HG02885 (cell line): ENCODE data around the gene ZMAT2.
"Not testable (repeated sequence)": the region's sequence is repeated elsewhere in the genome, so short reads cannot be mapped to it uniquely, and the experiment has no call there.

ENCODE experiments used
- ATAC-seq: cut with Tn5 transposase; IDR thresholded peaks from one replicate; pipeline ENCODE4 v1.9.1; 2021; ENCODE audit warnings: mild to moderate bottlenecking; ENCODE audit not compliant: unreplicated experiment, poor library complexity

Gene ZMAT2, protein sequence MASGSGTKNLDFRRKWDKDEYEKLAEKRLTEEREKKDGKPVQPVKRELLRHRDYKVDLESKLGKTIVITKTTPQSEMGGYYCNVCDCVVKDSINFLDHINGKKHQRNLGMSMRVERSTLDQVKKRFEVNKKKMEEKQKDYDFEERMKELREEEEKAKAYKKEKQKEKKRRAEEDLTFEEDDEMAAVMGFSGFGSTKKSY

DNA sequence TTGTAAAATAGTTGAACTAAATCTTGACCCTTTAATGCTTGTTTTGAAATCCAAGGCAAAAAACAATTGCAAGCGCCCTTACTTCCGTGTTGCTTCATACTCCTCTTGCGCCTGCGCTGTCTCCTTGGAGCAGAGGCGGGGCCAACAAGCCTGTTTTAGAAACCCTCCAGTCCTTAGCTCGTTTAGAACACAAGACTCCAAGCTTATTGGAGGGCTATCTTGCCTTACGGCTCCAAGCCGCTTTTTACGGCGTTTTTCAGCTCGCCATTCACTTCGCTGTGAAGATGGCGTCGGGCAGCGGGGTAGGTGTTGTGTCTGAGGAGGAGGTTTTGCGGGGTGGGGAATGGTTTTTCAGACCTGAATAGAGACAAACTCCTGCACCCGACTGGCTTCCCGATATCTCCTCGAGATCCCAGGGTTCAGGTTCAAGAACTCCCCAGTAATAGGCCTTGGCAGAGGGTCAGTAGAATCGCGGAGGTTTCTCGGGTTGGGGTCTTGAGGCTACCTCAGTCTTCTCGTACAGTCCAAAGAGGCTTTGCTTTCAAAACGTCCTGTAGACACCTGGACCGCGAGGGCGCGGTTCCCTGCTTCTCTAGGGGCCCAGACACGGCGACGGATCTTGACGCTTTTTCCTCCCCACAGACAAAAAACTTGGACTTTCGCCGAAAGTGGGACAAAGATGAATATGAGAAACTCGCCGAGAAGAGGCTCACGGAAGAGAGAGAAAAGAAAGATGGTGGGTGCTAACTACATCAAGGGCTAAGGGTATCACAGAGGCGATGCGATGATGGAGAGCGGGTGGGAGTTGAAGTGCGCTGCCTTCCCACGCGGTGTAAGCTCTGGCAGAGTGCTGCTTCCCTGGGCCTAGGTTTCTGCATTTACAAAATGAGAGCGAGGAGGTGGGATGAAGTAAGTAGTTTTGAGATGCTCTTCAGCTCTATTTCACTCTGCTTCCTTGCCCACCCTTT, at the start of gene ZMAT2:
TSS of gene ZMAT2 (plus strand) at position 271 of the 968 bp plus-strand sequence. CDS start at position 285, 14 bp downstream.
- peak; percentile 99 for ATAC-seq

DNA sequence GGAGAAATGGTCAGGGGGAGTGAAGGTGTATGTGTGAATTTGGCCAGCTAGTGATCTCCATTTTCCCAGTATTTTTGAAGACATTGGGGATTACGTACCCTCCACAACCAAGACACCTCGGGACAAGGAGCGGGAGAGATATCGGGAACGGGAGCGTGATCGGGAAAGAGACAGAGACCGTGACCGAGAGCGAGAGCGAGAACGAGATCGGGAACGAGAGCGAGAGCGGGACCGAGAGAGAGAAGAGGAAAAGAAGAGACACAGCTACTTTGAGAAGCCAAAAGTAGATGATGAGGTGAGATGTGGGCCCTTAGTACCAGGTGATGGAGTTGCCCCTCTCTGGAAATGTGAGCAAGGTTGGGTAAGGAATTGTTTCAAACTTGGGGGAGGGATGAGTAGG, 41.4 kb upstream of the ZMAT2 start:
- no peak for ATAC-seq

DNA sequence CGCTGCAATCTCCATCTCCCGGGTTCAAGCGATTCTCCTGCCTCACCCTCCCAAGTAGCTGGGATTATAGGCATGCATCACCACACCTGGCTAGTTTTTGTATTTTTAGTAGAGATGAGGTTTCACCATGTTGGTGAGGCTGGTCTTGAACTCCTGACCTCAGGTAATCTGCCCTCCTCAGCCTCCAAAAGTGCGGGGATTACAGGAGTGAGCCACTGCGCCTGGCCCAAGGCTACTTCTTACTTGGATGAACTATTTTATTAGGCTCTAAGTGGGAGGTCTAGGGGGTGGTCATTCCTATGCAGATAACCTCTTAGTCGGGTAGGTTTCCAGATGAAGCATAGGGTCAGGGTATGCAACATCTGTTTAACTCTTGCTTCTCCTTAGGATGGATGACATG, 39.9 kb upstream of the ZMAT2 start:
- not testable (repeated sequence) for ATAC-seq

DNA sequence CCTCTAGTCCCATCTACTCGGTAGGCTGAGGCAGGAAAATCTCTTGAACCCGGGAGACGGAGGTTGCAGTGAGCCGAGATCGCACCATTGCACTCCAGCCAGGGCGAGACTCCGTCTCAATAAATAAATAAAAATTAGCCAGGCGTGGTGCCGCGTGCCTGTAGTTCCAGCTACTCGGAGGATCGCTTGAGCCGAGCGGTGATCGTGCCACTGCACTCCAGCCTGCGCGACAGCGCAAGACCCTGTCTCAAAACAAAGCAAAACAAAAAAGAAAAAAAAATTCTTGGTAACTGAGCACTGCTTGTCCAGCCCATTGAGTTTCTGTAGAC, 36.3 kb upstream of the ZMAT2 start:
- no peak for ATAC-seq

DNA sequence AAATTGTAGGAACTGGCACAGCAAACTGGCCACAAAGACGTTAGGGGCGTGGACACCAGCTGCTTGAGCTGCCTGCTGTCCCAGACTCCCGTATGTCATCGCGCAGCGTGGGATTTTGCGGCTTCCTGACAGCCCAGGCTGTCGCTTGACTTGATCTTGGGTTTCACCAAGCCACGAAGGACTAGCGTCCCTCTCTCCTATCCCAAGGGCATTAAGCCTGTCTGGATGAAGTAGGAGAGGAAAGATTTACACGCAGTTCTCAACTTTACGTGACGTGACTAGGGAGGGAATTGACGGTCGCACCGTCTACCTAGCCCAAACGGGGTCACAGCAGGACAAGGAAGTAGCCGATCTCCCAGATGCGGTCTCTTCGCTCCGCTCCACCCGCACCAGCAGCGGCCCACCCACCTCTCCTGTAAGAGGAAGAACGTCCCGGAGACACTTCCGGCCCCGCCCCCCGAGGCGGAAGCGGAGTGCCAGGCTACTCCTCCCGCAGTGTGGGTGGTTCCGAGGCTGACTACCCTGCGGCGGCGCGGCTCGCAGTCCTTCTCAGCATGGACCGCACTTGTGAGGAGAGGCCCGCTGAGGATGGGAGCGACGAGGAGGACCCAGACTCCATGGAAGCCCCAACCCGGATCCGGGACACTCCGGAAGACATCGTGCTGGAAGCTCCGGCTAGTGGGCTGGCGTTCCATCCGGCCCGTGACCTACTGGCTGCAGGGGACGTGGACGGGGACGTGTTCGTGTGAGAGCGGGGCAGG, 35.7 kb upstream of the ZMAT2 start, which contains the start of gene WDR55:
TSS of gene WDR55 (plus strand) at position 546 of the 761 bp plus-strand sequence. CDS start at position 555, 9 bp downstream.
- peak; percentile 97 for ATAC-seq

DNA sequence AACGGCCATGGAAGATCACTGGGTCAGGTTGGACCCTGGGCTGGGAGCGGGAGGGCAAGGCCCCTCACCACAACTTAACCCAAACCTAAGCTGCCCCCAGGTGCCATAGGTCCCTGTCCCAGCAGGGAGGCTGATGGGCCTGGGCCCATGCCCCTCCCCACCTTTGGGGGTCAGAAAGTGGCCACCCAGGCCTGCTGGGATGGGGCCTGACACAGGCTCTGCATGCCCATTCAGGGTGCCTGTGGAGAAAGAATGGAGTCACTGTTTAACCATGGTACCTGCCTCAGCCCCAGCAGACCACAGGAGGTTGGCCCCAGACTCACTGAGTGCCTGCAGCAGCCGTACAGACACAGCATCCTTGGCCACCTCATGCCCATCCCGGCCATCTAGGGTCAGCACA, 29.2 kb upstream of the ZMAT2 start:
- not testable (repeated sequence) for ATAC-seq

DNA sequence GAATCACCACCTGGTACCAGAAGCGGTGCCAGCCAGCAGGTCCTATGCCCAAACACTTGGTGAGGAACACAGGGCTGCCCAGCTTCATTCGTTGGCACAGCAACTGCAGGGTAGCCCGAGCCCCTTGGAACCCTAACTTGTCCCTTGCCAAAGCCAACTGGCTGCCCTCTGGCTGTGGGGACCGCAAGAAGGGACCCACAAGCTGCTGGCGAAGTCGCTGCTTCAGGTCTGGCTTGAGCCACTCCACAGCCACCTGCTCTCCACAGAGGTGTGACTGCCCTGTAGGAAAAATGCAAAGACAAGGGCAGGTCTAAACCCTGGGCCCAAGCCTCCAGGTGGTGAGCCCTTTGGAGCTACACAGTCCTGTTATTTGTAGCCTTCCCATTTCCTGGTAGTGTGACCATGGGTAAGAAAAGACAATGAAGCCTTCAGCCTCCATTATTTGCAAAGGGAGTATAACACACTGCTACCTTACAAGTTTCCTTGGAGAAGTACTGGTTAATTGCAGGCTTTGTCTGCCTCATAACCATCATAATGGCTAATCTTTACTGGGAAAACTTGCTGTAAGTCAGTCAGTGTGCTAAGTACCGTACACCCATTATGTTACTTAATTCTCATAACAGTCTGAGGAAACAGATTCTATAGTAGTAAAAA, 28.6 kb upstream of the ZMAT2 start:
- no peak for ATAC-seq

DNA sequence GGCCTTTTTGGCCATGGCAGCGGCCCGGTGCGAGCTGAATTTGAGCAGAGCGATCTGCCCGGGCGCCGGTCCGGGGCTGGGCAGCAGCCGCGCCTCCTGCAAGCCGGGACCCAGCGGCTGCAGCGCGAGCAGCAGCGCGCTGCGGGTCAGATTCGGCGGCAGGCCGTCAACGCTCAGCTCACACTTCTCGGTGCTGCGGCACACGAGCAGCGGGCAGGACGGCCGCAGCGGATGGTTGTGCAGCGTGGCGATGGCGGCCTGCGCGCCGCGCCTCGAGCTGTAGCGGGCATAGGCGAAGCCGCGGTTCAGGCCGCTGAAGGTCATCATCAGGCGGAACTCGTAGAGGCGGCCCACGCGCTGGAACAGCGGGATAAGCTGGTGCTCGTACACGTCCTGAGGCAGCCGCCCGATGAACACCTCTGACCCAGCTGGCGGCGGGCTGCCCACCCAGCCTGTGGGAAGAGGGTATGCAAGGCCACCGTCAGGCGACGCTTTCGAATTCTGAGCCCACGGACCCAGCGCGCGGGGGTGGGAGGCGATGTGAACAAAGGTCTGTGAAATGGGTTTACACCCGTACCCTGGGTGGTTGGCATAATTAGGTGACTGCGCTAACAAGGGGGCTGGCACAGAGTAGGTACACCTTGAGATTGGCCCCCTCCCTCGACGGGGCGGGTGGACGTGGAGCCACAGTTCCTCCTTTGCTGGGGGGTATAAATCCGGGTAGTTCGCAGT, 27.6 kb upstream of the ZMAT2 start:
- no peak for ATAC-seq

DNA sequence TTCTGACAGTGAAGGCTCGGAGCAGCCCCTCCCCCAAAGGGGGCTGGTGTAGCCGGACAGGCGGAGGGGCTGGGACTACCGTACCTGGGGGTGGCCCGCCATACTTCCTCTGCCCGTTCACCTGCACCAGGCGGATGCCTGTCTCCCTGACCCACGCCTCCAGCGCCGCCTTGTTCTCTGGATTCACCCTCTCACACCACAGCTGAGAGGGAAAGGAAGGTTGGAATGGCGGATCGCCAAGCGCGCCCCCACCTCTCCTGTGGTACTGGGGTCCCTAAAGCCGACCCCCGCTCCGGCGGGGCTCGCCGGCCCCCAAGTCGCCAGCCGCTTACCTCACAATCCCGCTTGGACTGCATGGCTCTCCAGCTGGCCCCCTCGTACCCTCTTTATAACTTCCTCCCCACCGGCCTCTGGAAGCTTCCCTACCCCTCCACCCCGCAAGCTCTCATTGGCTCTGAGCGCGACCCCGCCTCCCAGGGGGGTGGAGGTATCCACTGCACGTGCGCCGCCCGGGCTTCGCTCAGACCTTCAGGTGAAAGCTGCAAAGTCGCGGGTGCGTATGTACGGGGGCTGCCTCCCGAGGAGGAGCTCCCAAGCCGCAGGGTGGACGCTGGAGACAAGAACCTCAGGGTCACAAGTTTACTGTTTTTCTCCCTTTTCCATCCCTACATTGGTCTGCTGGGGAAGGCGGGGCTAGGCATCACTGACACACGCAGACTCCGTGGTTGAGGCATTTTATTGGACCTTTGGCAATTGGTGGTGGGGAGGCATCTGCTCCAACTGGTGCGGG, 26.9 kb upstream of the ZMAT2 start, which contains the start of gene DND1:
TSS of gene DND1 (minus strand) at position 390 of the 790 bp plus-strand sequence. CDS start at position 356, 34 bp downstream.
- ATAC-seq, result no peak

DNA sequence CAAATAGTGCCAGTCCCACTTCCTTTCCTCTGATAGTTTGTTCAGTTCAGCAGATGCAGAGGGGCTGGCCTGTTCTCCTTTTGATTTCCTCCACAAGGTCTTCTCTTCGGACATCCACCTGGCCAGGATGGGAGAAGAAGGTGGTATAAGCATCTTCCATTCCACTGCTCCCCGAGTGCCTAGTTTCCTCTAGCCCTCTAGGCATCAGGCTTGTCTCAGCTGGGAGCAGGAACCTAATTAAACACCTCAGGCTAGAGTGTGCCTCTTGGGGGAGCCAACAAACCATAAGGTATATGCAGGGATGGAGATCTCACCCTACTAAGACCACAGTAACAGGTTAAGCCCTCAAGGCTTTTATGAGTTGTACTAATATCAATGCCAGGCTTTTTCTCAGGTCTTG, 26.0 kb upstream of the ZMAT2 start:
- ATAC-seq, result no peak

DNA sequence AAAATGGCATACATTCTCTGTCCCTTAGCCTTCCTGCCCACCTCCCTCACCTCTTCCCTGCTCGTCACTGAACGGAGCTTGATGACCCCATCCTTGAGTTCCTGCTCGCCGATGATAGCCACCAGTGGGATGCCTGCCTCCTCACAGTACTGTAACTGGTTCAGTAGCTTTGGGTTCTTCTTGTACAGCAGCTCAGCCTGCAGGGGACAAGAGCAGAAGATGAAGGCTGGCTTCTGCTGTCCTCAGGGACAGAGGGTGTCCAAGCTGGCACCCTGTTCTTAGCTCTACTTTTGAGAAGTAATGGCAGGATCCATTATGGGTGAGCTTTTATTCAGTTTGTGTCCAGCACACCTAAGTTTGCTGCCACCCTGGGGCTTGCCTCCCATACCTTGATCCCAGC, 25.6 kb upstream of the ZMAT2 start:
- no peak for ATAC-seq

DNA sequence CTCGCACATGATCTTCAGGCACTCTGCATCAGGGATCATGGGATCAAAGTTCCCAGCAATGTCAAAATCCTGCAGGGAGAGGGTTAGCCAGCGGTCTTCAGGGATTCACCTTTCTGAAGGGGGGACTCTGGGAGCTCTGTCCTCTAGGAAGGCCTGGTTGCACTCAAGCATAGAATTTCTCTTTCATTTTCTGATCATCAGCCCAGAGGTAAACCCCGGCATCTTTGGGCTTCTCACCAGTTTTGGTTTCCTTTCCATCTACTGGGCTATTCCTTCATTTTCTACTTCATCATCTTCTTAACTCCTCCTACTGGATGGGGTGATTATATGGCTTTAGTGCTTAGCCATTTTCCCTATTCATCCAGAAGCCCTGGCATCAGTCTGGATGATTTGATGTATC, 22.3 kb upstream of the ZMAT2 start:
- no peak for ATAC-seq

DNA sequence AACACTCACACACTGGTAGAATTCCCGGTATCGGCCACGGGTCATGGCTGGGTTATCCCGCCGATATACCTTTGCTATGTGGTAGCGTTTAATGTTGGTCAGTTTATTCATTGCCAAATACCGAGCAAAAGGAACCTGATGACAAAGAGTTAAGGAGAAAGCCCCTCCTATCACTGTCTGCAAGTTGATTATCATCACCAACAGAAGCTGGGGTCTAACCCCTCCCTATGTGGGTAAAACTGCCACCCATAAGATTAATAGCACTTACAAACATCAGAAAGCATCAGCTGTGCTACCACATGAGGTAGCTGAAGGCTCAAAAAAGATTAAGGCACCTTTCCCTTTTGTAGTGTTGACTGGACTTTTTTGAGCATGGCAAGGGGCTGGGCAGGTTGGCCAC, 21.3 kb upstream of the ZMAT2 start:
- ATAC-seq, result no peak

DNA sequence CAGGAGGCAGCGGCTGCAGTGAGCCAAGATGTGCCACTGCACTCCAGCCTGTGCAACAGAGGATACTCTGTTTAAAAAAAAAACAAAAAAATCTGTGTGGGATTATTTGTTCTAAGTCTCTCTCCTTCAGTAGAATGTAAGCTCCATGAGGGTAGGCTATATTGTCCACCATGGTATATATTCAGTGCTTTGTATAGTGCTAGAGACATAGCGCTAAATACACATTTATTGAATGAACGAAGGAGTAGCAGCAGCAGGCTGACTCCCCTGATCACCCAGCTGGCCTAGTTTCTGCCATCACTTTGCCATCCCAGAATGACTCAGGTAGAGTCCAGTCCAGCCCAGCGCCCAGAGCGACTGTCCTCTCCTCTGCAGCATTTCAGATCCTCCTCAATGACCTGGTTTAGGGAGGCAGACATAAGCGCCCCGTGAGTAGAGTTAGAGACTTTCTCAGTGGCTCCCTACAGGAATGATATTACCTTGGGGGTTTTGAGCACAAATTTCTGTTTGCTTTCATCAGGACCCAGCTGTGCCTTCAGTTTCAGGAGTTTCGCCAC, 9.8 kb upstream of the ZMAT2 start:
- peak; percentile 1 for ATAC-seq

DNA sequence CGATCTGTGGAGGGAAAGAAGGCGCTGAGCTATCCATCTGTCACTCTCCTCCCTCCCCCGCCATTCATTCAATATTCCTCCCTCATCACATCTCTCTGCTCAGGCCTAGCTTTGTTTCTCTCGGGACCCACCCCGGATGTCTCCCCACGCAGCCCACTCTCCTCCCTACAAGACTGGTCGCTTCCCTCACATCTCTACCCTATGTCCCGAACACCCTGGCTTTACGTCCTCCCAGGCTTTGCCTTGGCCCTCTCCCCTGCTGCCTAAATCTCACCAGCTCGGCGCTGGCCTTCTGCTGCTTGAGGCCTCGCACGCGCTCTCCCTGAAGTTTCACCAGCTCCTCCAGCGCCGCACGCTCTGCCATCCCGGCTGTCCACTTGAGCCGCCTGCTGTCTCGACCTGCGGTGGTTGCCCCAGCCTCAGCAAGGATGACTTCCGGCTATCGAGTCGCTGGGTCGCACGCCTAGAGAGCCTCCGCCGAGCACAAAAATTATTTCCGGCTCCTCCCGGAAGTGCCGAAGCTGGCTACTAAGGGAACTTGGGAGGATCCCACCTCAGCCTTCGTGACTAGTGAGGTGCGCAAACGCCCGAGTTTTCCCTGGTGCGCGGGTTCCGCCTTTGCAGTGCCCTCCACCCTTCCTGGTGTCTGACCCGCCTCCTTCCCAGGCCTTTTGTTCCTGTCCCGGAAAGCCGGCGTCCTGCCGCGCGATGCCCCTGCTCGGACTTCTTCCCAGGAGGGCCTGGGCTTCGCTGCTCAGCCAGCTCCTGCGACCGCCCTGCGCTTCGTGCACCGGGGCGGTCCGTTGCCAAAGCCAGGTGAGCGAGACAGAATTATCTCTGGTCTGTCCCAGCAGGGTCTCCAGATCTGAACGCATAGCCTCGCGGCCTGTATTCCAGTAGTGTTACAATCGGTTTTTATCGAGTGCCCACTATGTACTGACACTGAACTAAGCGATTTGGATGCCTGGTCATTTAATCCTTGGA, 9.0 kb upstream of the ZMAT2 start, which contains the start of the genes HARS1 and HARS2:
TSS of gene HARS1 (minus strand) at position 430 of the 984 bp plus-strand sequence. CDS start at position 364, 66 bp downstream.
TSS of gene HARS2 (plus strand) at position 515 of the 984 bp plus-strand sequence. CDS start at position 709, 194 bp downstream.
- ATAC-seq, result peak; percentile 96

DNA sequence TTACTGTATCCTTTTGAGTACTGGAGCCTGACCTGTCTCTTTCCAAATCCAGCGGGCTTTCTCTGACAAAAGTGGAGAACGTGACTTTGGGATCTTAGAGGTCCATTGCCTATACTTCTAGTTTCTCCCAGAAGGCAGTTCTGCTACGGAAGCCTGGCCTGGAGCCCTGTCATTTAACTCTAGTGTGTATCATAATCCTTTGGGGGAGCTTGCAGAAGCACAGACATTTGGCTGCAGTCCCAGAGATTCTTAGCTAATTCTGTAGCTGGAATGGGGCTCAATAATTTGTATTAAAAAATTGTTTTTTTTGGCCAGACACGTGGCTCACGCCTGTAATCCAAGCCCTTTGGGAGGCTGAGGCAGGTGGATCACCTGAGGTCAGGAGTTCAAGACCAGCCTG, 6.0 kb upstream of the ZMAT2 start:
- no peak for ATAC-seq

DNA sequence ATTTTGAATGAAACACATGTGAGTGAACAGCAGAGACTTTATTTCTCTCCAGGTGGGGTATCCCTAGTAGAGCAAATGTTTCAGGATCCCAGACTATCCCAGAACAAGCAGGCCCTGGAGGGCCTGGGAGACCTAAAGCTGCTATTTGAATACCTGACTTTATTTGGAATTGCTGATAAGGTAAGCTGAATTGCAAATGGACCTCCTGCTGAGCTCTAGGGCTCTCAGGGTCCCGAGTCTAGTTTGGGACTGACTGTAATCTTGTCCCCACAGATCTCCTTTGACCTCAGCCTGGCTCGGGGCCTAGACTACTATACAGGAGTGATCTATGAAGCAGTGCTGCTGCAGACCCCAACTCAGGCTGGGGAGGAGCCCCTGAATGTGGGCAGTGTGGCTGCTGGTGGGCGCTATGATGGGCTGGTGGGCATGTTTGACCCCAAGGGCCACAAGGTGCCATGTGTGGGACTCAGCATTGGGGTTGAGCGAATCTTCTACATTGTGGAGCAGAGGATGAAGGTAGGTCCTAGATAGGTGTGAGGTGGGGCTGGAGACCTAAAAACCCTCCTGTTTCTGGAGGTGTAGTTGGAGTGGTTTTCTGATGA, 3.3 kb upstream of the ZMAT2 start:
- ATAC-seq, result no peak
